ENCODE measurements around the gene TMEM245.

Gene TMEM245

DNA sequence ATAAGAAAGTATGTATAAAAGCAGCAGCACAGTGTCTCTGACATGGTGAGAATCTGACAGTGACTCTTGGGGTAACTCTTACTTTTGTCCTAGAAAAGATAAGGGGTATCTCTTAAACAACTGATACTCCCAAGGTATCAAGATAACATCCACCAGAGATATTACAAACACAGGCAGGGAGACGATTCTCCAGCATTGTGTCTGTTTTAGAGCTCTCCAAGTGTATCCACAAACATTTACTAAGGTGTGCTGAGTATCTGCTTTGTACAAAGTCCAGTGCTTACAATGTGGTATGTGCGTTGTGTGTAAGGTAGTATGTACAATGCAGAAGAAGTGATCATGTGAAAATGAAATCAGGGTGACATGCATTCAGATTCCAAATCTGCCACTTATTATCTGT, 4.4 kb upstream of the TMEM245 start:
- ATAC-seq (replicated peaks; ENCODE audit: extremely low read depth, poor library complexity, severe bottlenecking) (no peak), DNase-seq (ENCODE audit: low spot score in 2 of 2) (no peak)
- Mint-ChIP-seq H3K36me3 (ENCODE audit: insufficient read depth) (peaks cover 2% of the 10 kb centered on the region), H3K27me3 (no peaks in the 10 kb centered on the region), H3K4me1 (no peaks in the 10 kb centered on the region), H3K4me3 (no peak overlapping the region), H3K27ac (ENCODE audit: low read depth) (no peak overlapping the region), H3K9me3 (no peaks in the 10 kb centered on the region)

DNA sequence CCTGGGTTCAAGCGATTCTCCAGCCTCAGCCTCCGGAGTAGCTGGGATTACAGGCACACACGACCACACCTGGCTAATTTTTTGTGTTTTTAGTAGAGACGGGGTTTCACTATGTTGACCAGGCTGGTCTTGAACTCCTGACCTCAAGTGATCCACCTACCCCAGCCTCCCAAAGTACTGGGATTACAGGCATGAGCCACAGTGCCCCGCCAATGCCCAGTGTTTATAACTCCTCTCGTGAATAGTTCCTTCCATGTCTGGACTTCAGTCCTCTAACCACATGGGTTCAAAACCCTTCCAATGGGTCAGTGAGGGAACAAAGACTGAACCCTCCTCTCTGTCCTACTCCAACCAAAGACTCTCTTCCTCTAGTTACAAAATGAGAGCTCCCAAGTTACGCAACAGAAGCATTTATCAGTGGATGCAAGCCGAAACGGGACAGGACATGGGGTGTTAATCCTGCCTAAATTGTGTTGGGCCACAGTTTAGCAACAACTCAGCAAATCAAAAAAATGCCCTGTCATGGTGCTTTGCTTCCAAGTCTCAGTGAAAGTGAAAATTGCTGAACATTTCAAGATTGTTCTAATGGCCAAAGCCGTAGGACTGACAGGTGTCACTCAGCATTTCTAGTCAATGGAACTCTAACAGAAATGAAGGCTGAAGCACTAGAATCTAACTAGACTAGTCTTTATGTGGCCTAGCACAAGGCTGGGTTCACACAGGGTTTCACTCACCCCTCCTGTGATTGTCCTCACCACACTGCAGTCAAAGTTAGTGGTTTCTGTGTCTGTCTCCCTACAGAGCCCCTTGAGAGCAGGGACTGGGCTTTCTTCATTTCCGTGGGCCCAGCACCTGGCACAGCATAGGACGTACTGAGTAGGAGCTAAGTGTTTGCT, 3.2 kb upstream of the TMEM245 start:
- Mint-ChIP-seq H3K36me3 (ENCODE audit: insufficient read depth) (peaks cover 4% of the 10 kb centered on the region), H3K27ac (ENCODE audit: low read depth) (no peak overlapping the region), H3K4me1 (peaks cover 10% of the 10 kb centered on the region), H3K27me3 (no peaks in the 10 kb centered on the region), H3K4me3 (no peak overlapping the region), H3K9me3 (no peaks in the 10 kb centered on the region)
- ATAC-seq (replicated peaks; ENCODE audit: extremely low read depth, poor library complexity, severe bottlenecking) (no peak), DNase-seq (ENCODE audit: low spot score in 2 of 2) (no peak)

DNA sequence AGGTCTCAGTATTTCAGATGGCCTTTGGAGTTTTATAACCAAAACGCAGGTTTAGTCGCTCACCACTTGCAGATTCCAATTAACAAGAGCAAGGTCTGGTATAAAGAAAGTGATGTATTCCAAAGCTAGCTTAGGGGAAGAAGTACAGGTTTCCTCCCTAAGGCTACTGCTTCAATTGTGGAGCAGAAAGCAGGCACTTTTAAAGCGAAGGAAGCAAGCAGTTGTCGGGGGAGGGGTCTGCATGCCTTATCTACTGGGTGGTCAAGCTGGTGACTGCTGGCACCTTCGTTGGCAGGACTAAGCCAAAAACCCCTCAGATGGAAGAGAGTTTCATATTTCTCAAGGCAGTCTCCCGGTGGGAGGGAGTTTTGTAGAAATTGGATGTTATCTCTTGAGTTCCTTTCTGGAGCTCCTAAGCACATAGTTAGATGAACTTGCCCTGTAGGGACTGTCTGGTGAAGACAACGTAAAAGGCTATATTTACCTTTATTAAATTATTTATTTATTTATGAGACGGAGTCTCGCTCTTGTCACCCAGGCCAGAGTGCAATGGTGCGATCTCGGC, 1.6 kb upstream of the TMEM245 start:
- no peaks in the 10 kb centered on the region for H3K27me3 Mint-ChIP-seq
- H3K27ac Mint-ChIP-seq (ENCODE audit: low read depth): no peak overlapping the region
- peaks cover 15% of the 10 kb centered on the region for H3K36me3 Mint-ChIP-seq (ENCODE audit: insufficient read depth)
- no peak for ATAC-seq (replicated peaks; ENCODE audit: extremely low read depth, poor library complexity, severe bottlenecking)
- no peaks in the 10 kb centered on the region for H3K9me3 Mint-ChIP-seq
- H3K4me1 Mint-ChIP-seq: peaks cover 25% of the 10 kb centered on the region
- H3K4me3 Mint-ChIP-seq: no peak overlapping the region
- no peak for DNase-seq (ENCODE audit: low spot score in 2 of 2)

DNA sequence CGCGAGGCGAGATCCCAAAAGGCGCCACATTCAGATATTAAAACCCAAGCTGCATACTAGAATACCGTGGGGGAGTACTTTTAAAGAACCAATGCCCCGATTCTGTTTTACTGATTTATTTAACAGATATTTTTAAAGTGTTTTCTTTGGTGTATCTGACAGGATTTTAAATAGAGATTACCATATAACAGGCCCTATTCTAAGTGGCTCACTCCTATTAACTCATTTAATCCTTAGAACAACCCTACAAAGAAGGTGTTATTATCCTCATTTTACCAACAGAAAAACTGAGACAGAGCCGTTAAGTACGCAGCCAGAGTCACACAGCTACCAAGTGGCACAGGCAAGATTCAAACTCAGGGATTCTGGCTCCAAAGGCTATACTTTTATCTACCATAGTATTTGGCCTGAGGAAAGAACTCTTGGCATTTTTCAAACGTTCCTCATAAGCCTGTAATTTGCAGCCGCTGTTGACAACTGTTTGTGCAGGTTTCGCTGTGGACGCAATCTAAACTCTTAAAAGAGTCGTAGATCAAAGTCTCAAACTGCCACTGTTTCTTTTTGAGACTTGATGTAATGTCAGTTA, 550 bp upstream of the TMEM245 start:
- Mint-ChIP-seq H3K4me1 (peaks cover 31% of the 10 kb centered on the region), H3K4me3 (peak overlapping the region; percentile 88), H3K9me3 (no peaks in the 10 kb centered on the region), H3K27ac (ENCODE audit: low read depth) (no peak overlapping the region), H3K36me3 (ENCODE audit: insufficient read depth) (peaks cover 15% of the 10 kb centered on the region), H3K27me3 (no peaks in the 10 kb centered on the region)
- DNase-seq (ENCODE audit: low spot score in 2 of 2): no peak
- ATAC-seq (replicated peaks; ENCODE audit: extremely low read depth, poor library complexity, severe bottlenecking): no peak

GRCh38 chr9:109118808-109119438, 824 bp downstream of the TMEM245 start:
- Mint-ChIP-seq H3K27me3 (no peaks in the 10 kb centered on the region), H3K27ac (ENCODE audit: low read depth) (peak overlapping the region; percentile 46), H3K9me3 (no peaks in the 10 kb centered on the region), H3K36me3 (ENCODE audit: insufficient read depth) (peaks cover 15% of the 10 kb centered on the region), H3K4me3 (peak overlapping the region; percentile 88), H3K4me1 (peaks cover 44% of the 10 kb centered on the region)
- DNase-seq (ENCODE audit: low spot score in 2 of 2): no peak
- no peak for ATAC-seq (replicated peaks; ENCODE audit: extremely low read depth, poor library complexity, severe bottlenecking)

- no peak for DNase-seq (ENCODE audit: low spot score in 2 of 2)
- Mint-ChIP-seq H3K36me3 (ENCODE audit: insufficient read depth) (peaks cover 15% of the 10 kb centered on the region), H3K4me3 (peak overlapping the region; percentile 88), H3K4me1 (peaks cover 51% of the 10 kb centered on the region), H3K27ac (ENCODE audit: low read depth) (peak overlapping the region; percentile 61), H3K27me3 (no peaks in the 10 kb centered on the region), H3K9me3 (no peaks in the 10 kb centered on the region)
- ATAC-seq (replicated peaks; ENCODE audit: extremely low read depth, poor library complexity, severe bottlenecking): no peak
Observed at GRCh38 chr9:109117856-109118807, 1.6 kb downstream of the TMEM245 start.

DNA sequence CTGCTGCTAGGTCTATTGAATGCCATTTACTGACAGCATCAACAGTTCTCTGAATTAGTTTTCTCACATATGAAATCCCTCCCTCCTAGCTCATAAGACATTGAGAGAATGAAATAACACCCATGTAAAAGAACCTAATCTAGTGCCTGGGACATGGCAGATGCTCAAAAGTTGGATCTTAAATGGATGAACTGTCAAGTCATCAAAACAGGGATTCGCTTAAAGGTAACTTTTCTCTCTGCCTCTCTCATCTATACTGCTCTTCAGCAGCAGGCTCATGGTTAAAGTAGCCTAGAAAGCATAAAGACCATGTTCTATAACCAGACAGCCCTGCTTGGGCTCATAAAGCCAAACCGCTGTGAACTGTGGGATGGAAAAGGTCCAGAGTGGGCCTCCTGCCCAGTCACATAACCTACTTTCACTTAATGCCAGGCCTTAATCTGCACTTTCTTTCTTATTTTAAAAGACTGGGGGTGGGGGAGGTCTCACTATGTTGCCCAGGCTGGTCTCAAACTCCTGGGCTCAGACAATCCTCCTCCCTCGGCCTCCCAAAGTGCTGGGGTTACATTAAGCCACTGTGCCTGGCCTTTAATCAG, 3.7 kb downstream of the TMEM245 start:
- ATAC-seq (replicated peaks; ENCODE audit: extremely low read depth, poor library complexity, severe bottlenecking) (no peak), DNase-seq (ENCODE audit: low spot score in 2 of 2) (no peak)
- H3K4me1 Mint-ChIP-seq: peaks cover 65% of the 10 kb centered on the region
- H3K27me3 Mint-ChIP-seq: no peaks in the 10 kb centered on the region
- H3K4me3 Mint-ChIP-seq: peak overlapping the region; percentile 88
- peaks cover 15% of the 10 kb centered on the region for H3K36me3 Mint-ChIP-seq (ENCODE audit: insufficient read depth)
- H3K9me3 Mint-ChIP-seq: no peaks in the 10 kb centered on the region
- no peak overlapping the region for H3K27ac Mint-ChIP-seq (ENCODE audit: low read depth)

DNA sequence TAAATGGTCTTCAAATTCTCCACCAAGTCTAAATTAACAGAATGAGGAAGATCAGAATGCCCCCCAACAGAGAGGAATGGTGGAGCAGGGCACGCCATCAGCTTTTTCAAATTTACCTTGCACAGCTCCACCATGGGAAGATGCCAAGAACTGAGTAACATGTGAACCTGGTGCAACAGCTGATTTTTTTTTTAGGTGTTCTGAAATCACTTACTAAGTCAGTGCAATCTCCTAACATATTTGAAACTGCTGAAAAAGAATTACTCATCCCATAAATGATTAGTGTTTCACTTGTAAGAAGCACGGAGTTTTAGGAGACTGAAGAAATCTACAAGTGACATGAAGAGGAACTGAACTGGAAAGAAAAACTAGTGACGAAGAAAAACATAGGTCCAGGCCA, 5.1 kb downstream of the TMEM245 start:
- H3K27me3 Mint-ChIP-seq: no peaks in the 10 kb centered on the region
- H3K27ac Mint-ChIP-seq (ENCODE audit: low read depth): no peak overlapping the region
- peaks cover 77% of the 10 kb centered on the region for H3K4me1 Mint-ChIP-seq
- H3K9me3 Mint-ChIP-seq: no peaks in the 10 kb centered on the region
- H3K36me3 Mint-ChIP-seq (ENCODE audit: insufficient read depth): peaks cover 13% of the 10 kb centered on the region
- no peak for DNase-seq (ENCODE audit: low spot score in 2 of 2)
- peak overlapping the region; percentile 14 for H3K4me3 Mint-ChIP-seq
- ATAC-seq (replicated peaks; ENCODE audit: extremely low read depth, poor library complexity, severe bottlenecking): no peak

- peaks cover 81% of the 10 kb centered on the region for H3K4me1 Mint-ChIP-seq
- H3K9me3 Mint-ChIP-seq: no peaks in the 10 kb centered on the region
- H3K36me3 Mint-ChIP-seq (ENCODE audit: insufficient read depth): peaks cover 13% of the 10 kb centered on the region
- H3K27ac Mint-ChIP-seq (ENCODE audit: low read depth): peak overlapping the region; percentile 65
- ATAC-seq (replicated peaks; ENCODE audit: extremely low read depth, poor library complexity, severe bottlenecking) (no peak), DNase-seq (ENCODE audit: low spot score in 2 of 2) (no peak)
- H3K27me3 Mint-ChIP-seq: no peaks in the 10 kb centered on the region
- peak overlapping the region; percentile 5 for H3K4me3 Mint-ChIP-seq
Observed at GRCh38 chr9:109113892-109114609, 5.7 kb downstream of the TMEM245 start.

DNA sequence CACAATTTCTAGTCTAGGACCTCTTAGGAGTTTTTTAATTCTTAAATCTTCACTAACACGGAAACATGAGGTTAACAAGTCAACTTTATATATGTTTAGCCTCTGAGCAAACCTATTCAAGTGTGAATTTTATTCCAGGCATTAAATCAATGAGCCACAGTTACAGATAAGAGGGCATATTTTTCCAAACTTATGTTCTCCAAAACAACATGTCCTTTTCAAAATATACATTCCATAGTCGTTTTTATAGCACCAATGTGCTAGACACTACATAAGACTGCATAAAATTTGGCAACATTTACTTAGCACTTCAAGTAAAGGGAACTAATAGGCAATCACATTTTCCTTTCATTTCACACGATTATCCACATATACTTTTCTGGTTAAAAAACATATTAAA, 6.5 kb downstream of the TMEM245 start:
- Mint-ChIP-seq H3K4me3 (no peak overlapping the region), H3K9me3 (no peaks in the 10 kb centered on the region), H3K27me3 (no peaks in the 10 kb centered on the region), H3K27ac (ENCODE audit: low read depth) (peak overlapping the region; percentile 65), H3K36me3 (ENCODE audit: insufficient read depth) (peaks cover 11% of the 10 kb centered on the region), H3K4me1 (peaks cover 82% of the 10 kb centered on the region)
- ATAC-seq (replicated peaks; ENCODE audit: extremely low read depth, poor library complexity, severe bottlenecking): no peak
- DNase-seq (ENCODE audit: low spot score in 2 of 2): no peak

DNA sequence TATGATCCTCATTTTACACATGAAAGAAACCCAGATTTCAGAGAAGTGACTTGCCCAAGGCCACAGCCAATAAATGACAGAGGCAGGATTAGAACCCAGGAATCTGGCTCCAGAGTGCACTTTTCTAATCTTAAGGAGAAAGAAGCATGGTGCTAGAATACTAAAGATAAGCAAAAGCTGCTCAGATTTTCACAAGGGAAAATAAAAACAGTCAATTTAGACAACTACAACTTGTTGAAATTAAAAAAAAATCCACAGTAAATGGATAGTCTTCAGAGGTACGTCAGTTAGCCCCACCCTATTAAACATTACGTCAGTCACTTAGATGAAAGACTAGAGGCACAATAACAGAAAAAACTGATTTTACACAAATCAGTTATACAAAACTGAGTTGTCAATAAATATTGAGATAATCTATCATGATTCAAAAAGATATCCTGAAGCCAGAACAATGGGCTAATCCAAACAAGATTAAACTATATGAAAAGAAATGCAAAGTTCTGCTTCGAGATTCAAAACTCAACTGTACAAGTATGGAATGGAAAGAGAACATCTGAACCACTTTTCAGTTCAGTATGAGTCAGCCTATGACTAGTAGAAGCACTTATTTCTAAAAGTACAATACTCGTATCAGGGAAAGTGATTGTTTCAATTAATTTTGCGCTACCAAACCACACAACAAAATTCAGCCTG, 9.3 kb downstream of the TMEM245 start:
- Mint-ChIP-seq H3K4me1 (peaks cover 70% of the 10 kb centered on the region), H3K36me3 (ENCODE audit: insufficient read depth) (peaks cover 6% of the 10 kb centered on the region), H3K9me3 (no peaks in the 10 kb centered on the region), H3K27ac (ENCODE audit: low read depth) (peak overlapping the region; percentile 89), H3K4me3 (peak overlapping the region; percentile 57), H3K27me3 (no peaks in the 10 kb centered on the region)
- DNase-seq (ENCODE audit: low spot score in 2 of 2) (no peak), ATAC-seq (replicated peaks; ENCODE audit: extremely low read depth, poor library complexity, severe bottlenecking) (peak; percentile 78)

Data from central memory CD8-positive, alpha-beta T cell (primary cell).